Stimulated activated naive CD4-positive, alpha-beta T cell (primary cell): Measurements from ENCODE around the gene OR10H4.
"Not testable (repeated sequence)": the region's sequence is repeated elsewhere in the genome, so short reads cannot be mapped to it uniquely, and the experiment has no call there.

ENCODE experiments used
- DNase-seq, 6 experiments: peaks; one replicate each; lab custom pipeline; 2025; lab: John Stamatoyannopoulos, UW

The OR10H4 gene, protein sequence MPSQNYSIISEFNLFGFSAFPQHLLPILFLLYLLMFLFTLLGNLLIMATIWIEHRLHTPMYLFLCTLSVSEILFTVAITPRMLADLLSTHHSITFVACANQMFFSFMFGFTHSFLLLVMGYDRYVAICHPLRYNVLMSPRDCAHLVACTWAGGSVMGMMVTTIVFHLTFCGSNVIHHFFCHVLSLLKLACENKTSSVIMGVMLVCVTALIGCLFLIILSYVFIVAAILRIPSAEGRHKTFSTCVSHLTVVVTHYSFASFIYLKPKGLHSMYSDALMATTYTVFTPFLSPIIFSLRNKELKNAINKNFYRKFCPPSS

DNA sequence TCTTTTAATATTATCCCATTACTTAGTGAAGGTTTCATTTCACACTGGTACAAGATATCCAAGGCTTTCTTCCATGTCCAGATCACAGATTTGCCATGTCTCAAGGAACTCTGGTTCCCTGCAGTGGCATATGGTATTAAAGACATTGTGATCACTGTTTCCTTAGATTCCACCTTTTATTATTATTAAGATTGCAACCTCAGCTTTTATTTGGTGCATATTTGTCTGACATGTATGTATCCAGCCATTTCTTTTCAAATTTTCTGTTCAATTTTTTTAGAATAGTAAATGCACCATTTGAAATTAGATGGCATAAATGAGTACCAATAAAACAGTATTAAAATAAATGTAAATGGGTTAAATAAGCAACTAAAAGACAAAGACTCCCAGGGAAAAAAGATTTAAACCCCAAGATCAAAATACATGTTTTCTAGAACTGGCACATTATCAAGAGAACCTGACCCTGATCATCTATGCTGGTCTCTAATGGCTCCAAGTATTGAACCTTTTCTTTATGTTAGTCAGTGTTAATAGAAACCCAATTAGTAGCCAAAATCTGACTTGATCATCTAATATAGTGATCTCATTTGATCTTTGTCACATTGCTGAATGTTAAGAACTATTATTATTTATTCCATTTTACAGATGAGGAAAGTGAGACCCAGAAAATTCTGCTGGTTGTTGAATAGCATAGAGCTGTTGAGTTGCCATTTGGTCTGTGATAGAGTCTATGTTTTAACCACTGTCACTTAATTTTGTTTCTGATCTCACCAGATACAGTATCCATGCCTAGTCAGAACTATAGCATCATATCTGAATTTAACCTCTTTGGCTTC is at the start of gene OR10H4:
Gene OR10H4 (plus strand): TSS at position 786 of the 836 bp plus-strand sequence. CDS start 0 bp downstream, at position 786.
- no peak for DNase-seq

DNA sequence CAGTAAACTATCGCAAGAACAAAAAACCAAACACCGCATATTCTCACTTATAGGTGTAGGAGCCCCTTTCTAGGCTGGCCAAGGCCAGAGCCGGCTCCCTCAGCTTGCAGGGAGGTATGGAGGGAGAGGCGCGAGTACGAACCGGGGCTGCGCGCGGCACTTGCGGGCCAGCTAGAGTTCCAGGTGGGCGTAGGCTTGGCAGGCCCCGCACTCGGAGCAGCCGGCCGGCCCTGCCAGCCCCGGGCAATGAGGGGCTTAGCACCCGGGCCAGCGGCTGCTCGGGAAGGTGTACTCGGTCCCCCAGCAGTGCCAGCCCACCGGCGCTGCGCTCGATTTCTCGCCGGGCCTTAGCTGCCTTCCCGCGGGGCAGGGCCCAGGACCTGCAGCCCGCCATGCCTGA is 49.2 kb upstream of the OR10H4 start:
- not testable (repeated sequence) for DNase-seq

DNA sequence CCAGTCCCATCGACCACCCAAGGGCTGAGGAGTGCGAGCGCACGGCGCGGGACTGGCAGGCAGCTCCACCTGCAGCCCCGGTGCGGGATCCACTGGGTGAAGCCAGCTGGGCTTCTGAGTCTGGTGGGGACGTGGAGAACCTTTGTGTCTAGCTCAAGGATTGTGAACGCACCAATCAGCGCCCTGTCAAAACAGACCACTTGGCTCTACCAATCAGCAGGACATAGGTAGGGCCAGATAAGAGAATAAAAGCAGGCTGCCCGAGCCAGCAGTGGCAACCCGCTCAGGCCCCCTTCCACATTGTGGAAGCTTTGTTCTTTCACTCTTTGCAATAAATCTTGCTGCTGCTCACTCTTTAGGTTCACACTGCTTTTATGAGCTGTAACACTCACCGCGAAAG is 48.8 kb upstream of the OR10H4 start:
- DNase-seq, result not testable (repeated sequence)

DNA sequence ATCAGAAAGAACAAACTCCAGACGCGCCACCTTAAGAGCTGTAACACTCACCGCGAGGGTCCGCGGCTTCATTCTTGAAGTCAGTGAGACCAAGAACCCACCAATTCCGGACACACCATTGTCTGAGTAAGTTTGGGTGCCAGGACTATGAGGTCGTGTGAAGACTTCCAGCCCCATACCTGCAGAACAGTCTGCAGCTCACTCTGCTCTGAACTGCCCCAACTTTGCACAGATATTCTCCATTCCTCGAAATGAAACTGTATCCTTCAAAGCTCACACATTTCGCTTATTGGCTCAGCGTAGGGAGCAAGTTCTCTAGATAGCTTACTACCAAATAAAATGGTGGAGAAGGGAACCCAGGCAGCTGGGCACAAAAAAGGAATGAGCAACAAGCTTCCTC is 48.3 kb upstream of the OR10H4 start:
- no peak for DNase-seq

DNA sequence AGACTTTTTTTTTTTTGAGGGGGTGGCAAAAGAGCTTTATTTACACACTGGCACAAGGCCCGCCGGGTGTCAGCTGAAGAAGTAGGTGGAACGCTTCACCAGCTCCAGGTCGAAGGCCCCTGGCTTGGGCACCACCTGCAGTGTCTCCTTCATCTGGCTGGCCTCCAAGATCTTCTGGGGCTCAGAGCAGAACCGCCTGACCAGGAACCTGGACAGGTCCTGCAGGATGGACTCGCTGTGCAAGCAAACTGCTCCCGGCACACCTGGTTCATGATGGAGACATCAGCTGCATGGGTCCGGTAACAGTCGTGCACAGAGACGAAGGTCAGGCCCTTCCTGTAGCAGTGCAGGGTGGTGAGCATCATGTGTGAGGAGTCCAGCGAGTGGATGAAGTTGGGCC is 46.6 kb upstream of the OR10H4 start:
- no peak for DNase-seq

DNA sequence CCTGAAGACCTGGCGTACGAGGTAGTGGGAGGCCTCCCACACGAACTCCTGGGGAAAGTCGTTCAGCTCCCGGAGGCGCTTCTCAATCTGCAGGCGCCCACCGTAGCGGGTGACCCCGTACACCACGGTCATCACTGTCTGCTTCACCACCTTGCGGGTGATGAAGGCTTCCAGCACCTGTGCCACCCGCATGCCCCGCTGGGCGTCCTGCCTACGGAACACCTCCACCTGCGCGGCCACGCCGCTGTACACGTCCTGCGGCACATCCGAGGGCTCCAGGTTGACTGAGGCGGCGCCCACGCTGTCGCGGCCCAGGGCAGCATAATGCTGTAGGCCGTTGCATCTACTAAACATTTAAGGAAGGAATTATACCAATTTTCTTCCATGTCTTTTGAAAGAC is 45.9 kb upstream of the OR10H4 start:
- not testable (repeated sequence) for DNase-seq

DNA sequence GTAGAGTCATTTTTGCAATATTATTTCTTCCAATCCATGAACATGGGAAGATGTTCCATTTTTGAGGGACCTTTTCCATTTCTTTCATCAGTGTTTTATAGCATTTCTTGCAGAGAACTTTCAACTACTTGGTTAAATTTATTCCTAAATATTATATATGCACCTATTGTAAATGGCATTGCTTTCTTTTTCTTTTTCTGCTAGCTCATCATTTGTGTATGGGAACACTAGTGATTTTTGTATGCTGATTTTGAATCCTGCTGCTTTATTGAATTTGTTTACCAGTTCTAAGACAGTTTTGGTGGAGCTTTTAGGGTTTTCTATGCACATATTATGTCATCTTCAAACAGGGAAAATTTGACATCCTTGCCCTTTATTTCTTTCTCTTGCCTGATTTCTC is 43.8 kb upstream of the OR10H4 start:
- no peak for DNase-seq

DNA sequence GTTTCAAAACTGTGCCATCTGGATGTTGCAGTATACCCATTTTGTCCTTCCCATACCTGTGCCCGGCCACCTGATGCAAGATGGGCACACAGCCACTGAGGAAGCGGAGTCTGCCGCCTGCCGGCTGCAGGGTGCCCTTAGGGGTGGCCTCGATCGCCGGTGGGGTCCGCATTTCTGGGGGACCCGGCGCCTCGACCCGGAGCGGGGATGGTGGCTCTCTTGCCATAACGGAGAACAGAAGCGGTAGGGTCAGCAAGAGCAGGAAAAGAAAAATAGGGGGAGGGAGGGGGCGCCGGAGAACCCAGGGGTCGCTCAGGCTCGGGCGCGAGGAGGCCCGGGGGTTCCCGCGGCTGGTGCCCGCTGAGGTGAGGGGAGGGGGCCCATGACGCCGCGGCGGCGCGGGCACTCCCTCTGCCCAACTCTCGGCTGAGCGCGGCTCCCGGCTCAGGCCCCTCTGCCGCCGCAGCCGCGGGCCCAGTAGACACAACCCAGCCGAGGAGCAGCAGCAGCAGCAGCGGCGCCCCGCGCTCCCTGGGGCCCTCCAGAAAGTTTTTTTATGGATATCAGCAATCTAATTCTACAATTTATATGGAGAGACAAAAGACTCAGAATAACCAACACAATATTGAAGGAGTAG is 37.1 kb upstream of the OR10H4 start:
- no peak for DNase-seq

DNA sequence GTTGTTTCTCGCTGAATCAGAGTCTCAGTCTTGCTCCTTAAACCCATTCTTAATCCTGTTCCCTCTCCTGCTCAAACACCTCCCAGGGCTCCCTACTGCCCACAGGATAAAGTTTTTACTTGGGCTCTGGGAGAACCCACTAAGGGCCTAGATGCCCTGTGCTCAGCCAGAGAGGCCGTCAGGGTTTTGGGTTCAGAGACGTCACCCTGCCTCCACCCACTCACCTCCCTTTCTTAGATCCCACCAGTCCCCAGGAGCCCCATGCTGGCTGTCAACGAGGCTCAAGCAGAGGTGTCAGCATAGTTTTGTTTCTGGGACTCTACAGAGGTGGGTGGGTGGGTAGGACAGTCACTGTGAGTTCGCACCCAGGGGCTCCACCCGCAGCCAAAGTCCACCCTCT is 35.4 kb upstream of the OR10H4 start:
- no peak for DNase-seq

DNA sequence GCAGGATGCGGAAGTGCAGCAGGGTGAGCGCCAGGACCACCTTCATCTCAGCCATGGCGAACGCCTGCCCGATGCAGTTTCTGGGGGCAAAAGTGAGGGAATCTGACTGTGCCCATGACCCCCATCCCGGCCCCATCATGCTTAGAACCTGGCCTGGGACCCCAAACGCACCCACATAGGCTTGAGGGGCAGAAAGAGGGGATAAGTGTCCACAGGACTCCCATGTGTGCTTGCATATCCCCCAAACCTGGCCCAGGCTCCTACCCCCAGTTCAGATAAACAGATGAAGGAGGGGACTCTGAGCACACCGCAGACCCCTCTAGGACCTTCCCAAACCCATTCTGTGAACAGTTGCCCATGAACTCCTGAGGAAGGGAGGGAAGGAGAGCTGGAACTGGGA is 35.0 kb upstream of the OR10H4 start:
- DNase-seq, result no peak

DNA sequence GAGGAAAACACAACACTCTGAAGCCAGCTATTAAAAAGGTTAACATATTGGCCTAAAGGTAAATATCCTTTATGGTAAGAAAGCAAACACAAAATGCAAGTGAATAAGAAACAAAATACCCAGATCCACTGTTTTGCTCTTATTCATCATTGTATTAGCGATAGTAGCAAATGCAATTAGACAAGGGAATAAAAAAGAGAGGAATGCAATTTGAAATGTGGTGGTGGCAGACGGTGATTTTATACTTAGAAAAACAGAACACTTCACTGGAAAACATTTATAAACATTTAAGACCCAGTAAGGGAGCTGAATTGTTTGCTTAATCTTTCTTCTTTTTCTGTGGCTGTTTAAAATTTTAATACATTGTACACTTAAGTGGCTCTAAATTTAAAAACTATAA is 33.7 kb upstream of the OR10H4 start:
- DNase-seq, result no peak

DNA sequence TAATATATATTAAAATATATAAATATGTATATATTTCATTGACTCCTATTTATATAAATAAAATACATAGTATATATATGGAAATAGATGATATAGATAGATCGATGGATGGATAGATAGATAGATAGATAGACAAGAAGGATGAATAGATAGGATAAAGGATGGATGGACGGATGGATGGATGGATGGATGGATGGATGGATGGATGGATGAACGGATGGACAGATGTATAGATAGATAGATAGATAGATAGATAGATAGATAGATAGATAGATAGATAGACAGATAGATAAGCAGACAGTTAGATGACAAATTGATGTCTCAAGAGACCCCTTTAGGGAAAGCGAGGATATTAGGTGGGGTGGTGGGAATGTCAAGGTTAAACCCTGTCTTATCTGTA is 29.6 kb upstream of the OR10H4 start:
- DNase-seq, result no peak

DNA sequence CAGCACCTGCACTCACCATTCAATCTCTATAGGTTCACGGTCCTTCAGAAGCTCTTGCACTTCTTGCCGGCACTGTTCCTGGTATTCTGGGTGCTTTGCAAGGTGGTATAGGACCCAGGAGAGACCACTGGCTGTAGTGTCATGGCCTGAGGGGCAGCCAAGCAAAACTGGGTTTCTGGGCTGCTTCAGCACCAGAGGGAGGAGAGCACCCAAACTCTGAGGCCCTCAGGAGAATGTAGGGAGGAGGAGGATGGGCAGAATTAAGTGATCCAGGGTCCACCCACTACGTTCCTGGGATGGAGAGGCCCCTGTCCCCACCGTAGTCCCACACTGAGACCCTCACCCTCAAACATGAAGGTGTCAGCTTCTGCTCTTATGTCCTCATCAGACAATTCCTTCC is 26.8 kb upstream of the OR10H4 start:
- DNase-seq, result no peak

DNA sequence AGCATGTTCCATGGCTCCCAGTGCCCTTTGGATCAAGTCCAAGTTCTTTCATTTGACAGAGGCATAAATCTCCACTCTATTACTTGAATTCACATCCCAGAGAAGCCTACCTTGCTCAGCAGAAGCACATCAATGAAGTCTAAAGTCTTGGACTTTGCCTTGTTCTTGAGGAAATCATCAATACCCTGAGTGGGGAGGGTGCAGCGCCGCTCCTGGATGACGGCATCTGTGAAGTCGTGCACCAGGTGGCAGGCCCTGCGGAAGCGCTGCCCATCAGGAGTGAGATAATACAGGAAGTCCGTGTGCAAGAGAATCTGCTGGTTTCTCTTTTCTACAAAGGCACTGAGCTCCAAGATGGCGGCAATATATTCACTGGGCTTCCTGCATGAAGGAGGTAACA is 25.1 kb upstream of the OR10H4 start:
- DNase-seq, result no peak

DNA sequence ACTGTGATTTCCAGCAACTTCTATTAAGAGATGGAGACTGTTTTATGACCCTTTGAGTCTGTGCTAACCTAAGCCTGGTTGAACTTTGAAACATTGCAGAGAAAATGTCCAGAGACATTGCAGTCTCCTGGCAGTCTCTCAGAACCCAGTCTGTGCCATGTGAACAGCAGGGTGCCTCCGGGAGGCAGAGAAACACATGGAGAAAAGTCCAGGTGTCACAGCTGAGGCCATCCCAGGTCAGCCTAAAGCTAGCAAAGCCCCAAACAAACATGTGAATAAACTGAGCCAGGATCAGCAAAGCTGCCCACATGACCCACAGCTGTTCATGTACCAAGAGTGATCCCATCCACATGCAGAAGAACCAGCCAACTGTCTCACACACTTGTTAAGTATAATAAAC is 22.3 kb upstream of the OR10H4 start:
- DNase-seq, result no peak

DNA sequence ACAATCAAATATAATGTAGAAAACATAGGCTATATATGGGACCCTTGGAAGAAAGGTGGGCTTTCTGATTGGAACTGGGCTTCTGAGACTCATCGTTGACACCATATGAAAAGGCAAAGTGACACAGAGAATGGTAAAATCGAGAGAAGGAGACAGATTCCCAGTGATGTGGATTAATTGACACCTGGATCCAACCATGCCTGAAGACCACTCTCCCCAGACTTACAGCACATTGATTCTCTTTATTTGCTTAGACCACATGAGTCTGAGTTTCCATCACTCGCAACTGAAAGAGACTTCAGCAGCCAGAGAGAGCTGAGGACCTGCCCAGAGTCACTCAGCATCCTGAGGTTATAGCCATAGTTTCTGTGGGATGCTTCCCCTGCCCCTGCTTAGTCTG is 20.5 kb upstream of the OR10H4 start:
- no peak for DNase-seq

DNA sequence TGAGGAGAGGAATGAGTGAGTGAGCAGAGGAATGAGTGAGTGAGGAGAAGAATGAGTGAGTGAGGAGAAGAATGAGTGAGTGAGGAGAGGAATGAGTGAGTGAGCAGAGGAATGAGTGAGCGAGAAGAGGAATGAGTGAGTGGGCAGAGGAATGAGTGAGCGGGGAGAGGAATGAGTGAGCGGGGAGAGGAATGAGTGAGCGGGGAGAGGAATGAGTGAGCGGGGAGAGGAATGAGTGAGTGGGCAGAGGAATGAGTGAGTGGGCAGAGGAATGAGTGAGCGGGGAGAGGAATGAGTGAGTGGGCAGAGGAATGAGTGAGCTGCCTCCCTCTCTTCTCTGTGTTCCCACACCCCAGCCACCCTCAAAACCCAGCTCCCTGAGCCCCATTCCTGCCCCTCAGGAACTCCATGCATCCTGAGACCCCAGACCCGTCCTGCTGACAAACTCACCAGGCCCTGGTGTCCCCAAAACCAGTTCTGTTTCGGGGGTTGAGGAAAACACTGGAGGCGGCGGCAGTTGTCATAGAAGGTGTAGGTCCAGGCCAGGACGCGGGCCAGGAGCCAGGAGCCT is 15.0 kb upstream of the OR10H4 start:
- not testable (repeated sequence) for DNase-seq

DNA sequence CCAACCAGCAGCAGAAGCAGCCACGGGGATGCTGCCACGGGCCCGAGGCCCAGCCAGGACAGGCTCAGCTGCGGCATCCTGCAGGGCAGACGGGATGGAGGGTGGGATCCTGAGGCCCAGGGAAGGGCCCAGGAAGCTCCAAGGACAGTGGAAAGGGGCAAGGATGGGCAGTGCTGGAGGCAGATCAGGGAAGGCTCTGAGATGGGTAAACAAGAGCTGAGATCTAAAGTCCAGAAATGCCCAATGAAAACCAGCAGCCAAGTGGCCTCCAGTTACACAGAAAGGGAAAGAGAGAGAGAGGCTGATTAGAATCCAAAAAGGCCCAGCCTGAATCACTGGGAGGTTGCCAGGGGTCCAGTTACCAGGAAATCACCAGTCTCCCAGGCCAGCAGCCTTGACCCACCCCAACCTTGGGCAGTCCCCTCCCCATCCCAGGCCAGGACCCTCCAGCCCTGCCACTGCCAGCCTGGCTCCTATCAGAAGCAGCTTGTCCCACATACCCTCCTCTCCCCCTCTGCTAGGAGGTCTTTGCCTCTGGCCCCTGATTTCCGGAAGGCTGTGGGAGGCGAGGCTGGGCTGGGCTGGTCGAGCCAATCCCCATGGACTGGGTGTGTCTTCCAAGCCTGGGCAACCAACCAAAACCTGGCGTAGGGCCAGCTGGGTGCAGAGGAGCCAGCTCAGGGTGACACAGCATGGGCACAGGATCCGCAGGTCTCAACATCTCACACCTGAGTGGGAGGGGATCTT is 14.3 kb upstream of the OR10H4 start, which contains the start of gene CYP4F11:
Gene CYP4F11 (minus strand): TSS at position 198 of the 747 bp plus-strand sequence. CDS start 121 bp downstream, at position 77.
- DNase-seq, result no peak

DNA sequence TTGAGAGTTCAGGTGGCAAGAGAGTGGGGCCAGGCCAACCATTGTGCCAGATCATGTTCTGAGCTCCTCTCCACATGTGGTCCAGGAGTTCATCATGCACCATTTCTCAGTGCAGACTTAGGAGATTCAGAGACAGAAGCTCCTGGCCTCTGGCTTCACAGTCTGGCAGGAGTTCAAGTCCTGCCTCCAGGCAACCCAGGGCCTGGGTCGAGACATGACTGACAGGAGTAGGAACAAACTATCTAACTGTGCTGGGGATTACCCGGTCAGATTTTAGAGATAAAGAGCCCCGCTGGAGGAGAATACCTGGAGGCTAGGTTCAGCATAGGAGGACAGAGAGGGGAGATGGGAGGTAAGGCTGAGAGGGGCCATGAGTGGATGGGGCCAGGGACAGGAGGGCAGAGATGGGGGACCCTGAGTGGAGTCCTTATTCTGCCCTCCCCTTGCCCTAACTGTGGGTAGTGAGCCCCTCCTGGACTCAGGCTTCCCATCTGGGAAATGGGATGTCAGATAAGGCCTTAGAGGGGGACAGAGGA is 13.6 kb upstream of the OR10H4 start:
- DNase-seq, result no peak

DNA sequence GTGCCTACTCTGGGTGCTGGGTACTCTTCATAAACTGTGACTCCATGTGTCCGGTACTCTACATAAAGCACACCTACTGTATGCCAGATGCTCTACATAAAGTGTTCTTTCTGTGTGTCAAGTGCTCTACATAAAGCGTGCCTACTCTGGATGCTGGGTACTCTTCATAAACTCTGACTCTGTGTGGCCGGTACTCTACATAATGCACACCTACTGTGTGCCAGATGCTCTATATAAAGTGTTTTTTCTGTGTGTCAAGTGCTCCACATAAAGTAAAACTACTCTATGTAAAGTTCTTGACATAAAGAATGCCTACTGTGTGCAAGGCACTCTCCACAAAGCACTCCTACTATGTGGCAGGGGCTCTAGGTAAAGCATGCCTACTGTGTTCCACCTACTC is 12.6 kb upstream of the OR10H4 start:
- no peak for DNase-seq

DNA sequence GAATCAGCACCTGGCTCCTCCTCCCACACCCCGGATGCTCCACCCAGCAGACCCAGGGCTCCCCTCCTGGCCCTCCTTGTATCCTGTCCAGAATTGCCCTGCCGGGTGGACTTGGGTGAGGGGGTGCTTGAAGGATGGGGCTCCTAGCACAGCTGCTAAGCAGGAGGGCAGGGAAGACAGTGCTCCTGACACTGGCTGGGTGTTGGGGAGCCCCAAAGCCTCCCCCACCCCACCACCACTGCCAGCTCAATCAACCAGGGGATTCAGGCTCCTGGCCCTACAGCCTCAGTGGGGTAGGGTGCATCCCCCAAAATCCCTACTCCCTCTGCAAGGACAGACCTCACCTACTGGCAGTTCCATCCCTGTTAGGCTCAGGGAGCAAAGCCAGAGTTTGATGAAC is 11.9 kb upstream of the OR10H4 start:
- DNase-seq, result no peak

DNA sequence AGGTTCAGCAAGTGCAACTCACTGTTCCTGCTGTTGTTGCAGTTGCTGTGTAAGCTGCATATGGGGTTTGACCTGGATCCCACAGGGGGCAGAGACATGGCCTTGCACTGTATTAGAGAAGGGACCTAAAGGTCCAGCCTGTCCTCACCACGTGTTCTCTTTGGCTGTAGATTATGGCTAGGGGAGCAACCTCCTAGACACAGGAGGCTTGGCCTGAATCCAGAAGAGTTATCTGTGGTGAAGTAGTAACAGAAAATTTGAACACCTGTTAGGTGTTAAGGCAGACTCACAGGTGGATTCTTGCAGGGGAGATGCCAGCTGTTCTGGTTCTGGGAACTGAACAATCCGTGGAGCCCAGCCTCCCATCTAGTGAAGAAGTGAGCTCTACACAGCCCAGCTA is 11.0 kb upstream of the OR10H4 start:
- DNase-seq, result no peak
